OCI-LY3 (cell line): ENCODE results near the gene E2F1.
"Not testable (repeated sequence)": the region's sequence is repeated elsewhere in the genome, so short reads cannot be mapped to it uniquely, and the experiment has no call there.

Experiments used
- H2AFZ ChIP-seq: fragments of 200-600, 300-600 bp; shearing (Covaris generic); 2 replicates; pipeline ENCODE4 v1.6.0; 2014; ENCODE audit warnings: antibody characterized with exemption, low read depth, low read length
- H3K27ac ChIP-seq: fragments of 200-600, 300-600 bp; sonication (generic); 2 replicates; pipeline ENCODE4 v1.5.1; 2014; ENCODE audit warnings: mild to moderate bottlenecking, low read length, moderate library complexity, mixed read lengths
- H3K27me3 ChIP-seq: fragments of 200-600, 300-600 bp; sonication (generic); 2 replicates; pipeline ENCODE4 v1.6.1; 2014; ENCODE audit warnings: low read depth, low read length, mixed read lengths
- H3K36me3 ChIP-seq: fragments of 200-600, 300-600 bp; sonication (generic); replicated peaks from 2 replicates; pipeline ENCODE3; 2014; ENCODE audit warnings: low read depth, low read length, mixed read lengths
- H3K4me1 ChIP-seq: fragments of 300-600, 200-600 bp; sonication (generic); 2 replicates; pipeline ENCODE4 v1.6.1; 2014; ENCODE audit warnings: low read length, mixed read lengths
- H3K4me2 ChIP-seq: fragments of 200-600, 300-600 bp; sonication (generic); 2 replicates; pipeline ENCODE4 v1.6.1; 2014; ENCODE audit warnings: low read length, mixed read lengths
- H3K4me3 ChIP-seq: fragments of 300-600, 200-600 bp; sonication (generic); 2 replicates; pipeline ENCODE4 v1.5.1; 2014; ENCODE audit warnings: antibody characterized with exemption, mild to moderate bottlenecking, low read length, moderate library complexity
- H3K79me2 ChIP-seq: fragments of 300-600, 200-600 bp; shearing (Covaris generic); 2 replicates; pipeline ENCODE4 v1.6.1; 2014; ENCODE audit warnings: mild to moderate bottlenecking, low read length, mixed read lengths
- H3K9ac ChIP-seq: fragments of 300-600, 200-600 bp; shearing (Covaris generic); 2 replicates; pipeline ENCODE4 v1.6.0; 2014; ENCODE audit warnings: mild to moderate bottlenecking, low read length, moderate library complexity
- H3K9me3 ChIP-seq: fragments of 200-600, 300-600 bp; shearing (Covaris generic); 2 replicates; pipeline ENCODE4 v1.6.1; 2014; ENCODE audit warnings: low read length, mixed read lengths; ENCODE audit not compliant: insufficient read depth
- H4K20me1 ChIP-seq: fragments of 200-600, 300-600 bp; sonication (generic); 2 replicates; pipeline ENCODE4 v1.6.1; 2016; ENCODE audit warnings: low read length, mixed read lengths; ENCODE audit not compliant: insufficient read depth
- EZH2phosphoT487 ChIP-seq: fragments of 200-600 bp; shearing (Covaris generic); IDR thresholded peaks from 2 replicates; pipeline ENCODE4 v1.6.1; 2018; ENCODE audit warnings: antibody characterized with exemption, mixed run types, low read depth
- TF ChIP-seq, protein P1 (sequence below): fragments of 200-600, 300-600 bp; sonication (generic); IDR thresholded peaks from 2 replicates; pipeline ENCODE4 v1.5.1; 2014; ENCODE audit warnings: antibody characterized with exemption, low read length, low read depth

E2F1 gene

DNA sequence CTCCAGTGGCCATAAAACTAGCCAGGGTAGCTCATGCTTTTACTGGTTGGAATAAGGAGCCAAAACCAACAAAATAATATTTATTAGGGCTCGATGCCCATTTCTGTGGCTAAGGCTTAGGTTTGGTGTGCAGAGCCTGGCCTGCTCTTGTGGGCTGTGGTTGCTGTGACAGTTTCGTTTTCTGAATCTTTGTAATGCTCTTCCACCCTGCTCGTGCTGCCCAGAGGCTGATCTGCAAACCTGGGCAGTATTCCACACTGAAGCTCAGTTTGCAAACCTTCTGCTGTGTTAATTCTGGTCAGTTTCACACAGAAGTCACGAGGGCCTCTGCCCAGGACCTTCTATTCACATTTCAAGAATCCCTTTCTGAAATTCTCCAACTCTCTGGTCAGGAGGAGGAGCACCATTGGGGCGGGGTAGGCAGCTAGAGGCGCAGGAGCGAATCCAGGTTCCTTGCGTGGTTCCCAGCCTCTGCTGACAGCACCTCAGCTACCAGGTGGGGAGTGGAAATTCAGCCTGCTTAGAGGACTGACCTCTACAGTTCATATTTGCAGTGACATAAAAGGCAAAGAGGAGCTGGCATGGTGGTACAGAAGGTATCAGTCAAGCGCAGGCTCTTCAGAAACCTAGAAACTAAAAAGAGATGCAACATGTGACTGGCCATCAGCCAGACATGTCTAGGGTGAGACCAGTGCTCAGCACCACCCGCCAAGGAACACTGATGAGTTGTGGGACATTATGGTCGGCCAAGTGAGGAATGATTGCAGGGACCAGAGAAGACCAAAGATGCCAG is 38.4 kb downstream of the E2F1 start:
- Histone ChIP-seq H4K20me1 (no peaks in the 10 kb centered on the region), H3K4me2 (no peak overlapping the region), H3K27me3 (no peaks in the 10 kb centered on the region), H3K27ac (no peak overlapping the region), H2AFZ (no peak overlapping the region), H3K36me3 (peaks cover 17% of the 10 kb centered on the region), H3K79me2 (no peaks in the 10 kb centered on the region), H3K9ac (no peak overlapping the region), H3K9me3 (no peaks in the 10 kb centered on the region), H3K4me3 (no peak overlapping the region), H3K4me1 (peaks cover 22% of the 10 kb centered on the region)
- TF ChIP-seq, protein P1, sequence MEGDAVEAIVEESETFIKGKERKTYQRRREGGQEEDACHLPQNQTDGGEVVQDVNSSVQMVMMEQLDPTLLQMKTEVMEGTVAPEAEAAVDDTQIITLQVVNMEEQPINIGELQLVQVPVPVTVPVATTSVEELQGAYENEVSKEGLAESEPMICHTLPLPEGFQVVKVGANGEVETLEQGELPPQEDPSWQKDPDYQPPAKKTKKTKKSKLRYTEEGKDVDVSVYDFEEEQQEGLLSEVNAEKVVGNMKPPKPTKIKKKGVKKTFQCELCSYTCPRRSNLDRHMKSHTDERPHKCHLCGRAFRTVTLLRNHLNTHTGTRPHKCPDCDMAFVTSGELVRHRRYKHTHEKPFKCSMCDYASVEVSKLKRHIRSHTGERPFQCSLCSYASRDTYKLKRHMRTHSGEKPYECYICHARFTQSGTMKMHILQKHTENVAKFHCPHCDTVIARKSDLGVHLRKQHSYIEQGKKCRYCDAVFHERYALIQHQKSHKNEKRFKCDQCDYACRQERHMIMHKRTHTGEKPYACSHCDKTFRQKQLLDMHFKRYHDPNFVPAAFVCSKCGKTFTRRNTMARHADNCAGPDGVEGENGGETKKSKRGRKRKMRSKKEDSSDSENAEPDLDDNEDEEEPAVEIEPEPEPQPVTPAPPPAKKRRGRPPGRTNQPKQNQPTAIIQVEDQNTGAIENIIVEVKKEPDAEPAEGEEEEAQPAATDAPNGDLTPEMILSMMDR = no peak
- TF ChIP-seq EZH2phosphoT487 = no peak

DNA sequence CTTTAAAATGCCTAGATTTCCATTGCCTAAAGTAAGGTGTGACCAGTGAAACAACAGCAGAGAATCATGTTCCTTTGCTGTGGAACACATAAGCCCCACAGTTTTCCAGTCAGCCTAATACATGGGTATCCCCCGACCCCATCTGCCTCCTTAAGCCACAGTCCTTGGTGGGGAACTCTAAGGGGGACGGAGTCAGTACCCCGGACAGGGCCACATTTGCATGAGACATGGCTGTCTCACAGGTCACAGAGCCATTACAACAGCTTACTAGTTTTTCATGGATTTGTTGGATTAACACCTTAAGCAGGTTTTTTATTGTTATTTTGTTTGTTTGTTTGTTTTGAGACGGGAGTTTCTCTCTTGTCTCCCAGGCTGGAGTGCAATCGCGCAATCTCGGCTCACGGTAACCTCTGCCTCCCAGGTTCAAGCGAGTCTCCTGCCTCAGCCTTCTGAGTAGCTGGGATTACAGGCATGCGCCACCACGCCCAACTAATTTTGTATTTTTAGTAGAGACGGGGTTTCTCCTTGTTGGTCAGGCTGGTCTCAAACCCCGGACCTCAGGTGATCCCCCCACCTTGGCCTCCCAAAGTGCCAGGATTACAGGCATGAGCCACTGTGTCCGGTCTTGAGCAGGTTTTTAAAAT is 39.1 kb downstream of the E2F1 start:
- H3K27ac ChIP-seq, H3K79me2 ChIP-seq, H3K9ac ChIP-seq: not testable (repeated sequence)

DNA sequence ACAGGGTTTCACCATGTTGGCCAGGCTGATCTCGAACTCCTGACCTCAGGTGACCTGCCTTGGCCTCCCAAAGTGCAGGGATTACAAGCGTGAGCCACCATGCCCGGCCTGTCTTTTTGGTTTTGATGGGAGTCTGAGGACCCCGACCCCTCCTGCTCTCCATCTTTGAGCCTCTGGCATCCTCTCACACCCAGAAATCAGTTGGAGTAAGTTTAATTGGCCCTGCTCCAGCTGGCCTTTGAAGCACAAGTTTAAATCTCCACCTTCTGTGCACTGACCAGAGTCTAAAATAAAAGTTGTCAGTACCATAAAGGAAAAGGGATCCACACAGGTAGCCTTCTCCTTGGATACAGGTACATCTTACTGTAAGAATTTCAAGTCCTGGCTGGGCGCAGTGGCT is 40.0 kb downstream of the E2F1 start:
- H3K9ac ChIP-seq = no peak overlapping the region
- H3K36me3 ChIP-seq = peaks cover 19% of the 10 kb centered on the region
- H4K20me1 ChIP-seq = no peaks in the 10 kb centered on the region
- no peak overlapping the region for H2AFZ ChIP-seq
- no peak overlapping the region for H3K4me3 ChIP-seq
- H3K79me2 ChIP-seq = no peaks in the 10 kb centered on the region
- no peaks in the 10 kb centered on the region for H3K9me3 ChIP-seq
- no peaks in the 10 kb centered on the region for H3K27me3 ChIP-seq
- H3K27ac ChIP-seq = no peak overlapping the region
- TF ChIP-seq, protein P1 = no peak
- TF ChIP-seq EZH2phosphoT487 = no peak
- peaks cover 5% of the 10 kb centered on the region; the same call in 1 of the 2 replicates for H3K4me1 ChIP-seq
- no peak overlapping the region for H3K4me2 ChIP-seq

More for the DNA sequence above, 39.1 kb downstream of the E2F1 start:
- not testable (repeated sequence) for H2AFZ ChIP-seq, H4K20me1 ChIP-seq, H3K27me3 ChIP-seq, H3K9me3 ChIP-seq, H3K4me3 ChIP-seq, H3K4me2 ChIP-seq
- Histone ChIP-seq H3K4me1 (peaks cover 14% of the 10 kb centered on the region), H3K36me3 (peaks cover 17% of the 10 kb centered on the region)

DNA sequence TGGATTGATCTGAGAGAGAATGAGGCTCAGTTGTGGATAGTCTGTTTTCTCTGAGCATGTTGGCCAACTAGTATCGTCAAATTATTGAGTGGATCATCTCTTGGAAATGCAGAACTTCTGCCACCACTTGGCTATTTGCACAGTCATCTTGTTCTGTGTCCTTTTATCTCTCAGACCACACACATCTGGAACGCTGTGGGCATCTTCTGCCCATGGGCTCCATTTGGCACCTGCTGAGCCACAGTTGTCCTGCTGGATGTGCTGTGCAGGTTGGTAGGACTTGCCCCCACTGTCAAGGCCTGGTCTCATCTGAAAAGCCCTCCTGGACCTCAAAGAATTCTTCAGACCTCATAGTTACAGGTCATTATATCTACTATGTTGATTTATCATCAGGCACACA is 40.8 kb downstream of the E2F1 start:
- Histone ChIP-seq H3K27ac (no peak overlapping the region), H3K36me3 (peaks cover 20% of the 10 kb centered on the region), H3K27me3 (no peaks in the 10 kb centered on the region), H3K4me3 (no peak overlapping the region), H3K9me3 (no peaks in the 10 kb centered on the region), H3K9ac (no peak overlapping the region), H3K4me2 (no peak overlapping the region), H2AFZ (no peak overlapping the region), H3K4me1 (peaks cover 5% of the 10 kb centered on the region; the same call in 1 of the 2 replicates), H3K79me2 (no peaks in the 10 kb centered on the region), H4K20me1 (no peaks in the 10 kb centered on the region)
- TF ChIP-seq EZH2phosphoT487 = no peak
- TF ChIP-seq, protein P1 = no peak
